GM18873 (cell line): ENCODE data around the gene ANKRD52.
"Not testable (repeated sequence)": the region's sequence is repeated elsewhere in the genome, so short reads cannot be mapped to it uniquely, and the experiment has no call there.

ENCODE experiments used
- ATAC-seq: cut with Tn5 transposase; IDR thresholded peaks from one replicate; pipeline ENCODE4 v1.9.1; 2021; ENCODE audit warnings: mild to moderate bottlenecking, moderate library complexity, moderate number of reproducible peaks; ENCODE audit not compliant: unreplicated experiment, low FRiP score

The ANKRD52 gene

GRCh38 chr12:56274299-56274698 lies 16.1 kb upstream of the ANKRD52 start:
- no peak for ATAC-seq

- ATAC-seq = not testable (repeated sequence)
These were observed 14.3 kb upstream of the ANKRD52 start for GRCh38 chr12:56272468-56272867.

- no peak for ATAC-seq
These were observed 12.8 kb upstream of the ANKRD52 start for GRCh38 chr12:56271031-56271430.

- ATAC-seq = peak; percentile 4
These were observed 9.4 kb upstream of the ANKRD52 start for GRCh38 chr12:56267443-56268071.

- peak; percentile 61 for ATAC-seq
These were observed 8.7 kb upstream of the ANKRD52 start, which contains the start of gene COQ10A for GRCh38 chr12:56266693-56267442. Gene COQ10A (plus strand): TSS chr12:56266942. CDS start chr12:56267119, 177 bp downstream.

- not testable (repeated sequence) for ATAC-seq
These were observed 8.0 kb upstream of the ANKRD52 start for GRCh38 chr12:56266068-56266692.

- not testable (repeated sequence) for ATAC-seq
These were observed 4.8 kb upstream of the ANKRD52 start for GRCh38 chr12:56262955-56263354.

GRCh38 chr12:56261503-56262232 lies 3.5 kb upstream of the ANKRD52 start:
- ATAC-seq = no peak

GRCh38 chr12:56260921-56261320 lies 2.7 kb upstream of the ANKRD52 start:
- ATAC-seq = no peak

GRCh38 chr12:56260380-56260779 lies 2.2 kb upstream of the ANKRD52 start:
- no peak for ATAC-seq

GRCh38 chr12:56258820-56259183 lies 618 bp upstream of the ANKRD52 start:
- no peak for ATAC-seq

- ATAC-seq = no peak
These were observed 605 bp downstream of the ANKRD52 start for GRCh38 chr12:56257491-56258067.

- no peak for ATAC-seq
These were observed 1.1 kb downstream of the ANKRD52 start for GRCh38 chr12:56257071-56257470.

GRCh38 chr12:56256326-56256960 lies 1.7 kb downstream of the ANKRD52 start:
- no peak for ATAC-seq

GRCh38 chr12:56255671-56256070 lies 2.5 kb downstream of the ANKRD52 start:
- no peak for ATAC-seq

GRCh38 chr12:56253091-56253490 lies 5.1 kb downstream of the ANKRD52 start:
- ATAC-seq = no peak

- no peak for ATAC-seq
These were observed 5.5 kb downstream of the ANKRD52 start for GRCh38 chr12:56252649-56253048.

GRCh38 chr12:56248711-56249110 lies 9.5 kb downstream of the ANKRD52 start:
- ATAC-seq = no peak

- ATAC-seq = no peak
These were observed 10.3 kb downstream of the ANKRD52 start for GRCh38 chr12:56247923-56248322.

GRCh38 chr12:56244494-56244893 lies 13.7 kb downstream of the ANKRD52 start:
- no peak for ATAC-seq
